ENCODE measurements around the gene MRPL36. TPM values are rescaled to one million over a fixed set of nuclear protein-coding genes. Genes with fewer than 3 reads are reported as not detected.

The MRPL36 gene
- total RNA-seq, 1 experiment from 2014 or later, result 145 TPM

GRCh38 chr5:1765141-1765879, 34.3 kb downstream of the MRPL36 start:
- Histone ChIP-seq H3K9me2 (ENCODE audit: insufficient read depth) (no peaks in the 10 kb centered on the region), H3K79me2 (ENCODE audit: low read depth) (no peaks in the 10 kb centered on the region), H4K20me1 (ENCODE audit: insufficient read depth) (no peaks in the 10 kb centered on the region), H3K4me1 (replicated peaks; ENCODE audit: insufficient read depth) (no peaks in the 10 kb centered on the region), H3K9me3 (ENCODE audit: insufficient read depth, low read depth) (no peaks in the 10 kb centered on the region), H3K4me2 (no peak overlapping the region), H3K27me3 (ENCODE audit: insufficient read depth, low read depth) (peaks cover 96% of the 10 kb centered on the region), H3K27ac (no peak overlapping the region), H3K36me3 (ENCODE audit: low read depth) (no peaks in the 10 kb centered on the region), H2AFZ (no peak overlapping the region), H3F3A (ENCODE audit: insufficient read depth, low read depth) (no peaks in the 10 kb centered on the region), H3K4me3 (no peak overlapping the region)
- TF ChIP-seq EZH2 (IDR thresholded peaks at IDR 0.05; ENCODE audit: low read depth), result no peak
- TF ChIP-seq, protein P1, sequence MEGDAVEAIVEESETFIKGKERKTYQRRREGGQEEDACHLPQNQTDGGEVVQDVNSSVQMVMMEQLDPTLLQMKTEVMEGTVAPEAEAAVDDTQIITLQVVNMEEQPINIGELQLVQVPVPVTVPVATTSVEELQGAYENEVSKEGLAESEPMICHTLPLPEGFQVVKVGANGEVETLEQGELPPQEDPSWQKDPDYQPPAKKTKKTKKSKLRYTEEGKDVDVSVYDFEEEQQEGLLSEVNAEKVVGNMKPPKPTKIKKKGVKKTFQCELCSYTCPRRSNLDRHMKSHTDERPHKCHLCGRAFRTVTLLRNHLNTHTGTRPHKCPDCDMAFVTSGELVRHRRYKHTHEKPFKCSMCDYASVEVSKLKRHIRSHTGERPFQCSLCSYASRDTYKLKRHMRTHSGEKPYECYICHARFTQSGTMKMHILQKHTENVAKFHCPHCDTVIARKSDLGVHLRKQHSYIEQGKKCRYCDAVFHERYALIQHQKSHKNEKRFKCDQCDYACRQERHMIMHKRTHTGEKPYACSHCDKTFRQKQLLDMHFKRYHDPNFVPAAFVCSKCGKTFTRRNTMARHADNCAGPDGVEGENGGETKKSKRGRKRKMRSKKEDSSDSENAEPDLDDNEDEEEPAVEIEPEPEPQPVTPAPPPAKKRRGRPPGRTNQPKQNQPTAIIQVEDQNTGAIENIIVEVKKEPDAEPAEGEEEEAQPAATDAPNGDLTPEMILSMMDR (conservative IDR thresholded peaks at IDR 0.05), result no peak
- intact Hi-C loops (cut with micrococcal nuclease; ENCODE audit: unreplicated experiment), result no loop called here
- no TSS peak for BruUV-seq (replicated peaks)
- no peak for DNase-seq
- CTCF ChIA-PET, result no interaction called here
- POLR2A ChIA-PET (ENCODE audit: unreplicated experiment), result no interaction called here

- Histone ChIP-seq H3K4me3 (no peak overlapping the region), H4K20me1 (ENCODE audit: insufficient read depth) (no peaks in the 10 kb centered on the region), H3F3A (ENCODE audit: insufficient read depth, low read depth) (no peaks in the 10 kb centered on the region), H2AFZ (no peak overlapping the region), H3K4me2 (no peak overlapping the region), H3K9me3 (ENCODE audit: insufficient read depth, low read depth) (no peaks in the 10 kb centered on the region), H3K4me1 (replicated peaks; ENCODE audit: insufficient read depth) (no peaks in the 10 kb centered on the region), H3K36me3 (ENCODE audit: low read depth) (no peaks in the 10 kb centered on the region), H3K79me2 (ENCODE audit: low read depth) (no peaks in the 10 kb centered on the region), H3K9me2 (ENCODE audit: insufficient read depth) (no peaks in the 10 kb centered on the region), H3K27ac (no peak overlapping the region), H3K27me3 (ENCODE audit: insufficient read depth, low read depth) (peaks cover 96% of the 10 kb centered on the region)
- CTCF ChIA-PET, result interaction anchor here (1.5 kb wide), 1 partner anchor 13 kb away, joined by 4 read pairs; no protein-coding TSS in a partner anchor
- no peak for TF ChIP-seq EZH2 (IDR thresholded peaks at IDR 0.05; ENCODE audit: low read depth)
- no peak for DNase-seq
- intact Hi-C loops (cut with micrococcal nuclease; ENCODE audit: unreplicated experiment), result loop anchor here (5.0 kb wide), 1 partner anchor 273 kb away; no protein-coding TSS in a partner anchor
- POLR2A ChIA-PET (ENCODE audit: unreplicated experiment), result no interaction called here
- no TSS peak for BruUV-seq (replicated peaks)
These were observed 35.1 kb downstream of the MRPL36 start for GRCh38 chr5:1764606-1764960.

DNA sequence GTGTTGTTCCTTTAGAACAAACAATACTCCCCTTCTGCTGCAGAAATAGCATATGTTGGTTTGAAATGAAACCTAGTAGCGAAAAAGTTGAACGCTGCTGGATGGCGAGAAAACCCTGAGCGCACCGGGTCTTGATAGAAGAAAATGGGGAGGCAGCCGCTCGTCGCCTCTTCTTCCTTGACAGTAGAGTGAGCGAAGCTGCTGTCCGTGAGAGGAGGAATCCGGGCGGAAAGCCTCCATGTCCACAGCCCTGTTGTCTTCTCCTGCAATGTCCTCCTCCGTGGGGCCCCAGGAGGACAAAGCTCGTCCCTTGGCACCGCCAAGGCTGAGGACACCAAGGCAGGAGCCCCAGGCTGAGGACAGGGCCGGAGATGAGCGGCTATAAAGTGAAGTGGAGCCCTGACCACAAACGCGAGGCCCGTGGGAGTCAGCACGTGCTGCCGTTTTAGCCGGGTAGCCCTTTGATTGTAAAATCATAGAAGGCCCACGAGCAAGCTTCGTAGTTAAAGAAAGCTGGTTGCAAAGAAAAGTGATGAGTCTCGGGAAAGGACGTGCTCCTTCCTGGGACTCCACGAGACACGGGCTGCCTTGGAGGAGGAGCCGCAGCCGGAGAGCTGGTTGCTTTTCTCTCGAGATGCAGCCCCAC, 35.6 kb downstream of the MRPL36 start:
- no peaks in the 10 kb centered on the region for H4K20me1 ChIP-seq (ENCODE audit: insufficient read depth)

More for the DNA sequence above, 35.6 kb downstream of the MRPL36 start:
- DNase-seq, result no peak
- H3K4me1 ChIP-seq (replicated peaks; ENCODE audit: insufficient read depth), result no peaks in the 10 kb centered on the region
- no peaks in the 10 kb centered on the region for H3F3A ChIP-seq (ENCODE audit: insufficient read depth, low read depth)
- BruUV-seq (replicated peaks), result no TSS peak
- ChIA-PET CTCF (interaction anchor here (0.6 to 1.5 kb wide), 2 partner anchors 13 to 1124 kb away, joined by 4 to 7 read pairs; no protein-coding TSS in a partner anchor), POLR2A (ENCODE audit: unreplicated experiment) (no interaction called here)
- H3K4me2 ChIP-seq, result no peak overlapping the region
- no peaks in the 10 kb centered on the region for H3K9me3 ChIP-seq (ENCODE audit: insufficient read depth, low read depth)
- no peaks in the 10 kb centered on the region for H3K36me3 ChIP-seq (ENCODE audit: low read depth)
- H2AFZ ChIP-seq, result no peak overlapping the region
- no peak overlapping the region for H3K4me3 ChIP-seq
- TF ChIP-seq EZH2 (IDR thresholded peaks at IDR 0.05; ENCODE audit: low read depth), result no peak
- TF ChIP-seq, protein P1 (conservative IDR thresholded peaks at IDR 0.05), result no peak; the same call in 1 of the 2 replicates
- H3K27ac ChIP-seq, result no peak overlapping the region
- intact Hi-C loops (cut with micrococcal nuclease; ENCODE audit: unreplicated experiment), result loop anchor here (1.0 to 5.0 kb wide), 3 partner anchors 253 to 387 kb away; no protein-coding TSS in a partner anchor
- H3K27me3 ChIP-seq (ENCODE audit: insufficient read depth, low read depth), result peaks cover 95% of the 10 kb centered on the region
- no peaks in the 10 kb centered on the region for H3K79me2 ChIP-seq (ENCODE audit: low read depth)
- no peaks in the 10 kb centered on the region for H3K9me2 ChIP-seq (ENCODE audit: insufficient read depth)
